DOHH2 (cell line): ENCODE results near the gene CELA1.

Source experiments
- H3F3A ChIP-seq: fragments of 200-600 bp; sonication (generic), shearing (Covaris generic); 2 replicates; pipeline ENCODE4 v1.6.0; 2016; ENCODE audit warnings: antibody characterized with exemption, mild to moderate bottlenecking; ENCODE audit not compliant: control insufficient read depth, insufficient read depth
- H3K27ac ChIP-seq: fragments of 200-600 bp; sonication (generic); 2 replicates; pipeline ENCODE4 v1.5.1; 2014; ENCODE audit warnings: low read depth, mild to moderate bottlenecking, low read length, moderate library complexity
- H3K27me3 ChIP-seq: fragments of 200-600 bp; sonication (generic); 2 replicates; pipeline ENCODE4 v1.6.1; 2014; ENCODE audit warnings: mild to moderate bottlenecking, low read length, mixed read lengths; ENCODE audit not compliant: control insufficient read depth
- H3K36me3 ChIP-seq: fragments of 200-600 bp; sonication (generic); 2 replicates; pipeline ENCODE4 v1.6.1; 2014; ENCODE audit warnings: mild to moderate bottlenecking, low read length, moderate library complexity, mixed read lengths; ENCODE audit not compliant: control insufficient read depth
- H3K4me1 ChIP-seq: fragments of 200-600 bp; sonication (generic); 2 replicates; pipeline ENCODE4 v1.6.1; 2014; ENCODE audit warnings: mild to moderate bottlenecking, low read length, mixed read lengths; ENCODE audit not compliant: control insufficient read depth
- H3K4me2 ChIP-seq: fragments of 200-600 bp; sonication (generic); 2 replicates; pipeline ENCODE4 v1.6.0; 2014; ENCODE audit warnings: mild to moderate bottlenecking, low read length, moderate library complexity
- H3K4me3 ChIP-seq: fragments of 200-600 bp; sonication (generic); 2 replicates; pipeline ENCODE4 v1.5.1; 2014; ENCODE audit warnings: mild to moderate bottlenecking, low read length, mixed read lengths
- H3K79me2 ChIP-seq: fragments of 200-600 bp; sonication (generic); 2 replicates; pipeline ENCODE4 v1.6.1; 2014; ENCODE audit warnings: mild to moderate bottlenecking, low read length, mixed read lengths; ENCODE audit not compliant: control insufficient read depth
- H3K9me2 ChIP-seq: fragments of 200-600 bp; sonication (generic); replicated peaks from 2 replicates; pipeline ENCODE4 v1.6.1; 2014; ENCODE audit warnings: mild to moderate bottlenecking, low read length, mixed read lengths; ENCODE audit not compliant: control insufficient read depth
- H3K9me3 ChIP-seq: fragments of 200-600 bp; sonication (generic); 2 replicates; pipeline ENCODE4 v1.6.1; 2014; ENCODE audit warnings: antibody characterized with exemption, low read length, mixed read lengths; ENCODE audit not compliant: control insufficient read depth, insufficient read depth
- H4K20me1 ChIP-seq: fragments of 200-600 bp; sonication (generic); 2 replicates; pipeline ENCODE4 v1.6.0; 2014; ENCODE audit warnings: low read depth, mild to moderate bottlenecking, antibody characterized with exemption, low read length, moderate library complexity; ENCODE audit not compliant: control insufficient read depth, insufficient read depth
- CTCF ChIP-seq: fragments of 200-600 bp; sonication (generic); IDR thresholded peaks from one replicate; pipeline ENCODE4 v1.5.1; 2014; ENCODE audit warnings: antibody characterized with exemption, mild to moderate bottlenecking, low read depth, low read length; ENCODE audit not compliant: poor library complexity, severe bottlenecking
- EZH2phosphoT487 ChIP-seq: fragments of 200-600 bp; sonication (generic); IDR thresholded peaks from 2 replicates; pipeline ENCODE4 v1.6.1; 2017; ENCODE audit warnings: borderline replicate concordance, mild to moderate bottlenecking, antibody characterized with exemption, low read length, moderate library complexity, mixed read lengths

Gene CELA1

GRCh38 chr12:51346581-51346980 lies at the start of gene CELA1:
Gene CELA1, minus strand, starts transcription at chr12:51346679. Its CDS starts 41 bp downstream, at chr12:51346638.
- no peaks in the 10 kb centered on the region for H3F3A ChIP-seq
- TF ChIP-seq EZH2phosphoT487 (no peak), CTCF (no peak)
- peaks cover 10% of the 10 kb centered on the region for H3K4me1 ChIP-seq
- no peak within 1 kb of the TSS for H3K27ac ChIP-seq
- no peak within 1 kb of the TSS for H3K4me2 ChIP-seq
- no peaks in the 10 kb centered on the region for H3K9me3 ChIP-seq
- H3K9me2 ChIP-seq: no peaks in the 10 kb centered on the region
- H4K20me1 ChIP-seq: no peaks in the 10 kb centered on the region
- peaks cover 55% of the 10 kb centered on the region for H3K27me3 ChIP-seq
- H3K79me2 ChIP-seq: no peaks in the 10 kb centered on the region
- no peak within 1 kb of the TSS for H3K4me3 ChIP-seq
- H3K36me3 ChIP-seq: no peaks in the 10 kb centered on the region

GRCh38 chr12:51395283-51396230 lies 49.1 kb upstream of the CELA1 start:
- no peaks in the 10 kb centered on the region for H3K79me2 ChIP-seq
- H3K4me3 ChIP-seq: no peak overlapping the region
- H3K9me3 ChIP-seq: no peaks in the 10 kb centered on the region
- peaks cover 13% of the 10 kb centered on the region for H4K20me1 ChIP-seq
- H3K27ac ChIP-seq: no peak overlapping the region
- H3F3A ChIP-seq: no peaks in the 10 kb centered on the region
- H3K4me2 ChIP-seq: no peak overlapping the region
- peaks cover 13% of the 10 kb centered on the region for H3K4me1 ChIP-seq
- no peaks in the 10 kb centered on the region for H3K9me2 ChIP-seq
- H3K36me3 ChIP-seq: no peaks in the 10 kb centered on the region
- TF ChIP-seq EZH2phosphoT487 (no peak), CTCF (no peak)
- H3K27me3 ChIP-seq: peaks cover 86% of the 10 kb centered on the region

- Histone ChIP-seq H3K4me3 (no peak overlapping the region), H3K27ac (no peak overlapping the region), H3F3A (no peaks in the 10 kb centered on the region), H3K36me3 (no peaks in the 10 kb centered on the region), H3K27me3 (peaks cover 89% of the 10 kb centered on the region), H3K79me2 (no peaks in the 10 kb centered on the region), H3K9me3 (no peaks in the 10 kb centered on the region), H3K4me2 (no peak overlapping the region), H3K4me1 (peaks cover 14% of the 10 kb centered on the region), H4K20me1 (peaks cover 13% of the 10 kb centered on the region), H3K9me2 (no peaks in the 10 kb centered on the region)
- TF ChIP-seq CTCF (no peak), EZH2phosphoT487 (no peak)
Observed at GRCh38 chr12:51393676-51394545, 47.4 kb upstream of the CELA1 start.
